H1 (cell line): ENCODE results near the gene MAP3K13. TPM values are rescaled to one million over a fixed set of nuclear protein-coding genes. Genes with fewer than 3 reads are reported as not detected.

ENCODE experiments used
- CTBP2 ChIP-seq: IDR thresholded peaks from 2 replicates; pipeline ENCODE4 v1.7.0; 2011; ENCODE audit warnings: borderline replicate concordance, mild to moderate bottlenecking, moderate library complexity, mixed read lengths, low read length; ENCODE audit not compliant: insufficient read depth, insufficient read length
- PHF8 ChIP-seq: fragments of 200-600 bp; sonication (generic); conservative IDR thresholded peaks from 2 replicates; pipeline ENCODE4 v1.7.1; 2012; ENCODE audit warnings: low read depth, mild to moderate bottlenecking, inconsistent platforms, low read length, moderate library complexity
- polyA plus RNA-seq, 7 experiments: library from polyadenylated mRNA; depleted of rRNA in 3 of 7; stranded (reverse) in 5 of 7; unstranded in 2 of 7; fragments of >200 nt in 5 of 7; fragments of 200-250 nt in 2 of 7; gene quantifications; 1 replicate in 5 of 7; 2 replicates in 1 of 7; 4 replicates in 1 of 7; pipeline versions ENCODE4 v1.2.1 to v1.2.3, GENCODE V29; 2011 to 2013; ENCODE audit warnings: missing spikeins in 2 of 7, mixed read lengths in 2 of 7
- total RNA-seq: library from RNA; stranded (reverse); fragmentation: NEBNext Ultra II Directional; extraction: Animal tissue kit (Norgen Biotek cat#: 25700); gene quantifications from 2 replicates; pipeline ENCODE4 v1.2.1, GENCODE V29; 2021

MAP3K13 gene
- total and polyA plus RNA-seq, 2 of the 8 experiments (the other 6 are each of a cell fraction or from before 2014, with no cell fraction given), result 6.8 to 17.9 TPM

DNA sequence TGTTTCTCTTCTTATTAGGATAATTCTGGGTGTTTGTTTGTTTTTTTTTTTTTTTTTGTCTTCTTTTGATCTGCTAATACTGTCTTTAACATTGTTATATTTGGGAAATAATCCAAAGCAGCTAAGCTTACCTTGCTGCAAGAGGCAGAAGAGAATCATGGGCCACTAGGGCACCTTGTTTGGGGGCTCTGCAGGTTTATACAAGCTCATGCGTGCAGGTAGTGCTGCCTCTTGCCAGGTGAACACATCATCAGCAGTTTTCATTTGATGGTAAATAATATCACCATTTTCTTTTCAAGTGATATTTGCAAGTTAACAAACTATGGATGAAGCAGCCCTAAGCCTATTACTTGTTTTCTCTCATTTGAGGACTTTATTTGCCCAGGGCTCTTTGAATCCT, 37.9 kb downstream of the MAP3K13 start (continued):
- TF ChIP-seq PHF8, result no peak
- TF ChIP-seq CTBP2, result no peak
